GM18517 (cell line): ENCODE results near the gene CFC1B.
"Not testable (repeated sequence)": the region's sequence is repeated elsewhere in the genome, so short reads cannot be mapped to it uniquely, and the experiment has no call there.

ENCODE experiments used
- ATAC-seq: cut with Tn5 transposase; IDR thresholded peaks from one replicate; pipeline ENCODE4 v1.9.1; 2021; ENCODE audit warnings: mild to moderate bottlenecking, moderate library complexity; ENCODE audit not compliant: unreplicated experiment

The CFC1B gene

GRCh38 chr2:130556441-130556840 lies 35.4 kb downstream of the CFC1B start:
- not testable (repeated sequence) for ATAC-seq

GRCh38 chr2:130566165-130566564 lies 45.1 kb downstream of the CFC1B start:
- ATAC-seq, result not testable (repeated sequence)

DNA sequence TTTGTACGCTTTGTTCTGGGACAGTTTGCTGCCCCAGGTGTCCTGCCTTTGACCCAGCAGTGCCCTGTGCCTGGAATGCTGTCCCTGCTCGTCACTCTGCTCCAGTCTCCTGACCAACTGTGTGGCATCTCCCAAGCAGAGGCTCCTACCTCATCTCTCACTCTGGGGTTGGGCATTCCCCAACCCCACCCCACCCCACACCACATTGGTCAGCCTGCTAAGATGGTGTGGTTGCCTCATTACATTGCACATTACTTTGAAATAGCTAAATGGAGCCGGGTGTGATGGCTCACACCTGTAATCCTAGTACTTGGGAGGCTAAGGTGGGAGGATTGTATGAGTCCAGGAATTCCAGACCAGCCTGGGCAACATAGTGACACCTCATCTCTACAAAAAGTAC lies 50.9 kb downstream of the CFC1B start:
- ATAC-seq, result not testable (repeated sequence)

- ATAC-seq, result not testable (repeated sequence)
Measured at GRCh38 chr2:130574230-130574629, 53.2 kb downstream of the CFC1B start.

- not testable (repeated sequence) for ATAC-seq
Measured at GRCh38 chr2:130576209-130576784, 55.3 kb downstream of the CFC1B start.

DNA sequence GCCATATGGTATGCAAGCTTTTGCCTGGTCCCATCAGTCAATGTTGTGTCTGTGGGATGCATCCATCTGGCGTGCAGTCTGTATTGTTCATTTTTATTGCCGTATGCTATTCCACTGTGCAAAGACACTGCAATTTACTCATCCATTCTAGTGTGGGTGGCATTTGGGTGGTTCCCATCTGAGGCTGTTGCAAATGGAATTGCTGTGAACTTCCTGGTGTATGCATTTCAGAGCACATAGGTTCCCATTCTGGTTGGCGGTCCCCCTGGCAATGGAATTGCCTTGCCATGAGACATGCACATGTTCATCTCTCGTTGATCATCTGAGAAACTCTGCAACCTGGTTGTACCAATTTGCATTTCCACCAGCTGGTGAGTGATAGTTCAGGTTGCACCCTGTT lies 56.5 kb downstream of the CFC1B start:
- ATAC-seq, result not testable (repeated sequence)
